Stimulated activated naive B cell treated with anti-CD40 and anti-IgM and Interleukin-4, amounts not matched to agents 10 μg/mL and 1 μg/mL and 100 μg/mL, for 72 hours (primary cell): Measurements from ENCODE around the gene CACUL1.
"Not testable (repeated sequence)": the region's sequence is repeated elsewhere in the genome, so short reads cannot be mapped to it uniquely, and the experiment has no call there.

Source experiments
- ATAC-seq, 2 donors: fragments of 150-1000 bp; cut with Tn5 transposase; replicated peaks; 2 replicates each; pipeline ENCODE4 v1.10.0; 2021; ENCODE audit warnings: moderate library complexity in 1 of 2
- DNase-seq: peaks from one replicate; pipeline ENCODE4 v3.0.0; 2021
- H3K27ac Mint-ChIP-seq: one replicate; pipeline ENCODE4 v1.8.0; 2022; ENCODE audit warnings: mild to moderate bottlenecking, mixed read lengths
- H3K27me3 Mint-ChIP-seq, 2 donors: one replicate each; pipeline ENCODE4 v1.8.0; 2022; ENCODE audit warnings: mixed read lengths in 2 of 2
- H3K36me3 Mint-ChIP-seq, 2 donors: one replicate each; pipeline ENCODE4 v1.8.0; 2022; ENCODE audit warnings: mixed read lengths in 2 of 2, mild to moderate bottlenecking in 1 of 2
- H3K4me1 Mint-ChIP-seq, 2 donors: one replicate each; pipeline ENCODE4 v1.8.0; 2022; ENCODE audit warnings: mixed read lengths in 2 of 2, mild to moderate bottlenecking in 1 of 2
- H3K4me3 Mint-ChIP-seq, 2 donors: one replicate each; pipeline ENCODE4 v1.8.0; 2022; ENCODE audit warnings: mild to moderate bottlenecking in 2 of 2, mixed read lengths in 2 of 2, moderate library complexity in 1 of 2
- H3K9me3 Mint-ChIP-seq, 2 donors: one replicate each; pipeline ENCODE4 v1.8.0; 2022; ENCODE audit warnings: mixed read lengths in 2 of 2, mild to moderate bottlenecking in 1 of 2

CACUL1 gene

GRCh38 chr10:118758449-118758848, 3.7 kb upstream of the CACUL1 start:
- Mint-ChIP-seq H3K27me3 (peaks cover 4 to 5% of the 10 kb centered on the region in 2 donors), H3K4me1 (peaks cover 11 to 21% of the 10 kb centered on the region in 2 donors), H3K4me3 (no peak overlapping the region), H3K36me3 (no peaks in the 10 kb centered on the region), H3K27ac (no peak overlapping the region), H3K9me3 (no peaks in the 10 kb centered on the region)
- DNase-seq = no peak
- no peak for ATAC-seq

GRCh38 chr10:118754229-118754555, 578 bp downstream of the CACUL1 start:
- peak; percentile 24 to 28 for ATAC-seq
- Mint-ChIP-seq H3K36me3 (peaks cover 0 to 10% of the 10 kb centered on the region in 2 donors), H3K4me1 (peaks cover 29 to 52% of the 10 kb centered on the region in 2 donors), H3K9me3 (no peaks in the 10 kb centered on the region), H3K4me3 (peak overlapping the region; percentile 94 to 98), H3K27me3 (peaks cover 4 to 5% of the 10 kb centered on the region in 2 donors), H3K27ac (peak overlapping the region; percentile 95)
- DNase-seq = peak; percentile 17

GRCh38 chr10:118753331-118754228, 1.2 kb downstream of the CACUL1 start:
- peaks cover 4 to 5% of the 10 kb centered on the region in 2 donors for H3K27me3 Mint-ChIP-seq
- peaks cover 3 to 14% of the 10 kb centered on the region in 2 donors for H3K36me3 Mint-ChIP-seq
- ATAC-seq = peak; percentile 1 to 8
- peaks cover 1 to 3% of the 10 kb centered on the region in 2 donors for H3K9me3 Mint-ChIP-seq
- peaks cover 31 to 56% of the 10 kb centered on the region in 2 donors for H3K4me1 Mint-ChIP-seq
- DNase-seq = no peak
- peak overlapping the region; percentile 95 for H3K27ac Mint-ChIP-seq
- H3K4me3 Mint-ChIP-seq = peak overlapping the region; percentile 94 to 98

- DNase-seq (no peak), ATAC-seq (no peak)
- Mint-ChIP-seq H3K4me1 (peaks cover 35 to 63% of the 10 kb centered on the region in 2 donors), H3K4me3 (no peak overlapping the region), H3K36me3 (peaks cover 12 to 25% of the 10 kb centered on the region in 2 donors), H3K27ac (no peak overlapping the region), H3K27me3 (peaks cover 4 to 5% of the 10 kb centered on the region in 2 donors), H3K9me3 (peaks cover 3 to 4% of the 10 kb centered on the region in 2 donors)
Measured at GRCh38 chr10:118752409-118752808, 2.4 kb downstream of the CACUL1 start.

GRCh38 chr10:118751265-118751664, 3.5 kb downstream of the CACUL1 start:
- Mint-ChIP-seq H3K9me3 (peaks cover 3 to 4% of the 10 kb centered on the region in 2 donors), H3K36me3 (peaks cover 20 to 37% of the 10 kb centered on the region in 2 donors), H3K4me1 (peaks cover 40 to 71% of the 10 kb centered on the region in 2 donors), H3K4me3 (no peak overlapping the region), H3K27ac (no peak overlapping the region), H3K27me3 (no peaks in the 10 kb centered on the region)
- no peak for DNase-seq
- no peak for ATAC-seq

GRCh38 chr10:118748041-118748440, 6.7 kb downstream of the CACUL1 start:
- no peaks in the 10 kb centered on the region for H3K27me3 Mint-ChIP-seq
- peaks cover 25 to 47% of the 10 kb centered on the region in 2 donors for H3K36me3 Mint-ChIP-seq
- H3K4me1 Mint-ChIP-seq = peaks cover 31 to 61% of the 10 kb centered on the region in 2 donors
- H3K4me3 Mint-ChIP-seq = no peak overlapping the region
- H3K9me3 Mint-ChIP-seq = peaks cover 3 to 4% of the 10 kb centered on the region in 2 donors
- no peak overlapping the region for H3K27ac Mint-ChIP-seq
- DNase-seq = no peak
- no peak for ATAC-seq

GRCh38 chr10:118746246-118746645, 8.5 kb downstream of the CACUL1 start:
- ATAC-seq = no peak
- no peak overlapping the region for H3K4me3 Mint-ChIP-seq
- DNase-seq = no peak
- no peak overlapping the region for H3K27ac Mint-ChIP-seq
- peaks cover 3 to 4% of the 10 kb centered on the region in 2 donors for H3K9me3 Mint-ChIP-seq
- H3K4me1 Mint-ChIP-seq = peaks cover 33 to 64% of the 10 kb centered on the region in 2 donors
- H3K36me3 Mint-ChIP-seq = peaks cover 26 to 47% of the 10 kb centered on the region in 2 donors
- H3K27me3 Mint-ChIP-seq = no peaks in the 10 kb centered on the region

GRCh38 chr10:118745056-118745455, 9.7 kb downstream of the CACUL1 start:
- ATAC-seq (no peak), DNase-seq (no peak)
- Mint-ChIP-seq H3K4me3 (no peak overlapping the region), H3K36me3 (peaks cover 26 to 43% of the 10 kb centered on the region in 2 donors), H3K27ac (no peak overlapping the region), H3K9me3 (peaks cover 3 to 4% of the 10 kb centered on the region in 2 donors), H3K4me1 (peaks cover 29 to 64% of the 10 kb centered on the region in 2 donors), H3K27me3 (no peaks in the 10 kb centered on the region)

GRCh38 chr10:118744346-118744918, 10.3 kb downstream of the CACUL1 start:
- not testable (repeated sequence) for DNase-seq, H3K27me3 Mint-ChIP-seq
- H3K4me1 Mint-ChIP-seq = peaks cover 31 to 64% of the 10 kb centered on the region in 2 donors

GRCh38 chr10:118742782-118743181, 12.0 kb downstream of the CACUL1 start:
- DNase-seq = no peak
- H3K4me3 Mint-ChIP-seq = no peak overlapping the region
- peaks cover 0 to under 1% of the 10 kb centered on the region in 2 donors for H3K9me3 Mint-ChIP-seq
- no peaks in the 10 kb centered on the region for H3K27me3 Mint-ChIP-seq
- H3K36me3 Mint-ChIP-seq = peaks cover 20 to 31% of the 10 kb centered on the region in 2 donors
- no peak overlapping the region for H3K27ac Mint-ChIP-seq
- ATAC-seq = no peak
- peaks cover 35 to 71% of the 10 kb centered on the region in 2 donors for H3K4me1 Mint-ChIP-seq

More at GRCh38 chr10:118744346-118744918, 10.3 kb downstream of the CACUL1 start:
- not testable (repeated sequence) for ATAC-seq, H3K9me3 Mint-ChIP-seq, H3K4me3 Mint-ChIP-seq, H3K27ac Mint-ChIP-seq
- H3K36me3 Mint-ChIP-seq = peaks cover 26 to 40% of the 10 kb centered on the region in 2 donors

GRCh38 chr10:118742032-118742431, 12.7 kb downstream of the CACUL1 start:
- Mint-ChIP-seq H3K9me3 (no peaks in the 10 kb centered on the region), H3K36me3 (peaks cover 14 to 24% of the 10 kb centered on the region in 2 donors), H3K4me1 (peaks cover 32 to 69% of the 10 kb centered on the region in 2 donors), H3K27ac (no peak overlapping the region), H3K4me3 (no peak overlapping the region), H3K27me3 (no peaks in the 10 kb centered on the region)
- ATAC-seq (no peak), DNase-seq (no peak)

GRCh38 chr10:118738406-118738805, 16.4 kb downstream of the CACUL1 start:
- Mint-ChIP-seq H3K4me1 (peaks cover 26 to 63% of the 10 kb centered on the region in 2 donors), H3K27ac (peak overlapping the region; percentile 7), H3K27me3 (no peaks in the 10 kb centered on the region), H3K36me3 (peaks cover 5 to 9% of the 10 kb centered on the region in 2 donors), H3K9me3 (no peaks in the 10 kb centered on the region), H3K4me3 (no peak overlapping the region)
- no peak for ATAC-seq
- DNase-seq = no peak

GRCh38 chr10:118737603-118738302, 17.0 kb downstream of the CACUL1 start:
- Mint-ChIP-seq H3K36me3 (peaks cover 4 to 9% of the 10 kb centered on the region in 2 donors), H3K9me3 (no peaks in the 10 kb centered on the region), H3K27me3 (no peaks in the 10 kb centered on the region), H3K4me1 (peaks cover 26 to 61% of the 10 kb centered on the region in 2 donors), H3K4me3 (no peak overlapping the region), H3K27ac (no peak overlapping the region)
- no peak for ATAC-seq
- no peak for DNase-seq

- Mint-ChIP-seq H3K36me3 (peaks cover 7 to 9% of the 10 kb centered on the region in 2 donors), H3K27ac (no peak overlapping the region), H3K9me3 (no peaks in the 10 kb centered on the region), H3K4me1 (peaks cover 38 to 68% of the 10 kb centered on the region in 2 donors), H3K27me3 (no peaks in the 10 kb centered on the region), H3K4me3 (no peak overlapping the region)
- no peak for ATAC-seq
- no peak for DNase-seq
Measured at GRCh38 chr10:118735294-118735693, 19.5 kb downstream of the CACUL1 start.
